Ascending aorta (tissue), 2 donors: Measurements from ENCODE around the gene SNCB. TPM values are rescaled to one million over a fixed set of nuclear protein-coding genes. Genes with fewer than 3 reads are reported as not detected.
"Not testable (repeated sequence)": the region's sequence is repeated elsewhere in the genome, so short reads cannot be mapped to it uniquely, and the experiment has no call there.

ENCODE experiments used
- DNase-seq, 2 donors: peaks; one replicate each; pipeline ENCODE4 v3.0.0-alpha.2; 2019; ENCODE audit warnings: low spot score in 2 of 2
- H3K27ac ChIP-seq, 2 donors: fragments of 200-600 bp; sonication (generic); one replicate each; pipeline ENCODE4 v1.5.1; 2016 to 2017; ENCODE audit warnings: mild to moderate bottlenecking in 1 of 2
- H3K27me3 ChIP-seq: fragments of 200-600 bp; sonication (generic); one replicate; pipeline ENCODE4 v1.5.1; 2017
- H3K36me3 ChIP-seq, 2 donors: fragments of 200-600 bp; sonication (generic); one replicate each; pipeline ENCODE4 v1.5.1; 2016
- H3K4me1 ChIP-seq, 2 donors: fragments of 200-600 bp; sonication (generic); one replicate each; pipeline ENCODE4 v1.5.1; 2016 to 2017; ENCODE audit warnings: mild to moderate bottlenecking in 1 of 2
- H3K4me3 ChIP-seq, 2 donors: fragments of 200-600 bp; sonication (generic); one replicate each; pipeline ENCODE4 v1.5.1; 2016 to 2017; ENCODE audit warnings: mild to moderate bottlenecking in 1 of 2
- H3K9me3 ChIP-seq, 2 donors: fragments of 200-600 bp; sonication (generic); one replicate each; pipeline ENCODE4 v1.5.1; 2016
- CTCF ChIP-seq, 3 experiments: fragments of 200-600 bp in 2 of 3; fragments of 450-650 bp in 1 of 3; sonication (generic) in 2 of 3; IDR thresholded peaks; one replicate each; pipeline ENCODE4 v1.5.1; 2016 to 2019; ENCODE audit warnings: antibody characterized with exemption in 3 of 3, mild to moderate bottlenecking in 1 of 3, moderate library complexity in 1 of 3
- intact Hi-C: fragments of 100-400 bp; cut with DNase I; formaldehyde crosslinking; loops from one replicate; pipeline ENCODE4 v1.15.1; 2023
- total RNA-seq: library from RNA; depleted of rRNA; stranded (reverse); fragments of >200 nt; gene quantifications from one replicate; pipeline ENCODE4 v1.1.0, GENCODE V29; 2016

Gene SNCB
- total RNA-seq, 1 donor from 2014 or later = not detected

GRCh38 chr5:176596069-176596644, 34.2 kb downstream of the SNCB start:
- H3K27ac ChIP-seq = no peak overlapping the region
- peak overlapping the region in 1 of 2 donors; percentile 58 for H3K4me3 ChIP-seq
- no peak for TF ChIP-seq CTCF (IDR thresholded peaks at IDR 0.05)
- no peaks in the 10 kb centered on the region for H3K27me3 ChIP-seq
- no peaks in the 10 kb centered on the region for H3K9me3 ChIP-seq
- no peaks in the 10 kb centered on the region for H3K36me3 ChIP-seq
- intact Hi-C loops = no loop called here
- H3K4me1 ChIP-seq = peaks cover 0 to 2% of the 10 kb centered on the region in 2 donors
- DNase-seq = no peak

GRCh38 chr5:176595386-176595943, 34.9 kb downstream of the SNCB start:
- intact Hi-C loops = no loop called here
- DNase-seq = no peak
- H3K4me1 ChIP-seq = peaks cover 0 to 2% of the 10 kb centered on the region in 2 donors
- no peak overlapping the region for H3K4me3 ChIP-seq
- H3K27me3 ChIP-seq = no peaks in the 10 kb centered on the region
- no peaks in the 10 kb centered on the region for H3K9me3 ChIP-seq
- no peak for TF ChIP-seq CTCF (IDR thresholded peaks at IDR 0.05)
- no peak overlapping the region for H3K27ac ChIP-seq
- H3K36me3 ChIP-seq = no peaks in the 10 kb centered on the region

GRCh38 chr5:176594554-176594953, 35.8 kb downstream of the SNCB start:
- H3K36me3 ChIP-seq = no peaks in the 10 kb centered on the region
- no peak for DNase-seq
- H3K4me3 ChIP-seq = no peak overlapping the region
- H3K4me1 ChIP-seq = peaks cover 0 to 2% of the 10 kb centered on the region in 2 donors
- H3K27ac ChIP-seq = no peak overlapping the region
- H3K9me3 ChIP-seq = no peaks in the 10 kb centered on the region
- no peaks in the 10 kb centered on the region for H3K27me3 ChIP-seq
- no peak for TF ChIP-seq CTCF (IDR thresholded peaks at IDR 0.05)
- intact Hi-C loops = no loop called here

DNA sequence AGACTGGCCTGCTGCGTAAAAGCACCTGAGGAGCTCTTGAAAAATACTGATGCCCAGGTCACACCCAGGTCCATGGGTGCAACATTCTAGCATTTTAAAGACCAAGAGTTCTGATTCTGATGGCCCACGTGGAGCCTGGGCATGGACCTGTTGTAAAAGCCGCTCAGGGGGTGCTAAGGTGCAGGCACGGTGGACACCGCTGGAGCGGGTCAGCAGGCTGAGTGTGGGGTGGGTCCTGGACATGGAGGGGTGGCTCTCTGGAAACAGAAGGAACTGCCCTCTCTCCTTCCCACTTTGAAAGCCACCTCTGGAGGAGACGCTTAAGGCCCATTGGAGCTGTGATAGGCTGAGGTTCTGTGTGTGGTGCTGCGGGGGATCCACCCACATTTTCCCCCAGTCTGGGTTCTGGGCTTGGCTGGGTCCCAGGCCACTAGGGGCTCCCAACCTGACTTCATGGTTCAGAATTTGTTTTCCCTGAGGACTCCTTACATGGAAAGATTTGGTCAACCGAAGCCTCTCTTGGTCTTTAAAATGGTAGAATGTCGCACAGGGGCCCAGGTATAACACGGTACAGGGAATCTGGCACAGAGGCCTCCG, 37.0 kb downstream of the SNCB start:
- Histone ChIP-seq H3K27me3 (no peaks in the 10 kb centered on the region), H3K36me3 (no peaks in the 10 kb centered on the region), H3K9me3 (no peaks in the 10 kb centered on the region), H3K4me3 (no peak overlapping the region), H3K27ac (no peak overlapping the region), H3K4me1 (peaks cover 0 to 2% of the 10 kb centered on the region in 2 donors)
- intact Hi-C loops = no loop called here
- TF ChIP-seq CTCF (IDR thresholded peaks at IDR 0.05) = no peak
- no peak for DNase-seq

GRCh38 chr5:176592573-176592972, 37.8 kb downstream of the SNCB start:
- Histone ChIP-seq H3K9me3 (no peaks in the 10 kb centered on the region), H3K4me3 (no peak overlapping the region), H3K27me3 (no peaks in the 10 kb centered on the region), H3K27ac (no peak overlapping the region), H3K36me3 (no peaks in the 10 kb centered on the region), H3K4me1 (peaks cover 0 to 2% of the 10 kb centered on the region in 2 donors)
- intact Hi-C loops = no loop called here
- TF ChIP-seq CTCF (IDR thresholded peaks at IDR 0.05) = no peak
- DNase-seq = no peak

GRCh38 chr5:176591667-176592066, 38.7 kb downstream of the SNCB start:
- H3K4me3 ChIP-seq, DNase-seq, H3K36me3 ChIP-seq, H3K27me3 ChIP-seq, H3K9me3 ChIP-seq, H3K27ac ChIP-seq, intact Hi-C loops, H3K4me1 ChIP-seq: not testable (repeated sequence)
